GM18951 (cell line): ENCODE measurements around the gene TTC6.

Source experiments
- POLR2A ChIP-seq: IDR thresholded peaks from 4 replicates; pipeline ENCODE4 v1.6.1; 2011; ENCODE audit warnings: mild to moderate bottlenecking; ENCODE audit not compliant: insufficient read length, insufficient read depth; ENCODE audit errors: extremely low read depth
- in situ Hi-C: fragments of 300-500 bp; cut with MboI; formaldehyde crosslinking; loops from one replicate; pipeline ENCODE4 v1.12.0; 2022; ENCODE audit warnings: low sequenced_read_pairs, mixed read lengths, inconsistent platforms; ENCODE audit not compliant: unreplicated experiment

The TTC6 gene

DNA sequence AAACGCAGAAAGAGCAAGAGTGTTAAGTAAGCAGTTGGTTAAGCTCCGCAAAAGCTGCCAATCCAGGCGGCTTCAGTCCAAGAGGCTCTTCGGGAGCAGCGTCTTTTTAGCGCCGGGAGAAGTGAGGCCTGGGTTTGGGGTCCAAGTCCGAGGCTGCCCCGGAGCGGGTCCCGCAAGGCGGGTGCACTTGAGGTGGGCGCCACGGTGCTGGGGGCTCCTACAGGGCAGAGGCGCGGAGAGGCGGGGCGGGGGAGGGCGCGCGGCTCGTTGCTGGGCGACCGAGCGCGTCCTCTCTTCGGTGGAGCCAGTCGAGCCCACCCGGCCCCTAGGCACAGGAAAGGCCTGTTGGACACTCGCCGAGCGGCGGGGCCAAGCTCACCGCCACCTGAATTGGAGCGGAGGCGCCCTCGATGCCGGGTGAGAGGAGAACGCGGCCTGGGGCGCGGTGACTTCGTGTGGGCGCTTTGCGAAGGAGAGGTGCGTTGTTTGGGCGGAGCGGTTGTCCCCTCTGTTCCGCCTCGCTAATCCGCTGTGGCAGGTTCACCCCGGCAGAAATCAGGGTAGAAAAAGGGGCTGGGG, 15.6 kb downstream of the TTC6 start:
- no peak for TF ChIP-seq POLR2A
- in situ Hi-C loops: no loop called here

DNA sequence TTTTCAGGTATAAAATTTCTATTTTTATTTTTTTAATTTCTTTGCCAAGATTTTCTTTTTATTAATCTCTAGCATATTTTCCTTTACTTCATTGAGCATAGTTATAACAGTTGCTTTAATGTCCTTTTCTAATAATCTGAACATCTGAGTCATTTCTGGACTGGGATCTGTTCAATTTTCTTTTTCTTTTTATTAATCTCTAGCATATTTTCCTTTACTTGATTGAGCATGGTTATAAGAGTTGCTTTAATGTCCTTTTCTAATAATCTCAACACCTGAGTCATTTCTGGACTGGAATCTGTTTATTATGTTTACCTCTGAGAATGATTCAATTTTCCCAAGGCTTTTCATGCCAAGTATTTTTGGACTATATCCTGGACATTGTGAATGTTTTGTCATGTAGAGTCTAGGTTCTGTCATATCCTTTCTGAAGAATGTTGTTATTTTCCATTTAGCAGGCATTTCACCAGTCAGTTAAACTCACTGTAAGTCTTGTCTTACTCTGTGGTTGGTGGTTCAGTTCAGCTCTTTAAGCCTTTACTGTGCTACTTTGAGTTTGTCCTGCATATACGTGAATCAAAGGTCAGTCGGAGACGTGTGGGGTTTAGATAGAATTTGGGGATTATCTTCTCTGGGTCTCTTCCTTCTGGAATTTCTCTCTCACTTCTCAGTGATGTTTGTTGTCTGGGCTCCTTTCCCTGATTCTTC, 20.3 kb downstream of the TTC6 start:
- TF ChIP-seq POLR2A: no peak
- in situ Hi-C loops: no loop called here

DNA sequence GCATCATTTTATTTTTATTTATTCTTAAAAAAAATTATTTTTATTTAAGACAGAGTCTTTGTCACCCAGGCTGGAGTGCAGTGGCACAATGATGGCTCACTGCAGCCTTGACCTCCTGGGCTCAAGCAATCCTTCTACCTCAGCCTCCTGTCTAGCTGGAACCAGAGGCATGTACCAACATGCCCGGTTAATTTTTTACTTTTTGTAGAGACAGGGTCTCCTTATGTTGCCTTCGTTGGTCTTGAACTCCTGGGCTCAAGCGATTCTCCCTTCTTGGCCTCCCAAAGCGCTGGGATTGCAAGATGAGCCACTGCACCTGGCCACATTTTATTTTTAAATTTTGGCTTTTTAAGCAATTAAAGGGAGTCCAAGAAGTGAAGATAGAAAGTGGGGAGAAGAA, 21.4 kb downstream of the TTC6 start:
- TF ChIP-seq POLR2A: no peak
- in situ Hi-C loops: no loop called here

DNA sequence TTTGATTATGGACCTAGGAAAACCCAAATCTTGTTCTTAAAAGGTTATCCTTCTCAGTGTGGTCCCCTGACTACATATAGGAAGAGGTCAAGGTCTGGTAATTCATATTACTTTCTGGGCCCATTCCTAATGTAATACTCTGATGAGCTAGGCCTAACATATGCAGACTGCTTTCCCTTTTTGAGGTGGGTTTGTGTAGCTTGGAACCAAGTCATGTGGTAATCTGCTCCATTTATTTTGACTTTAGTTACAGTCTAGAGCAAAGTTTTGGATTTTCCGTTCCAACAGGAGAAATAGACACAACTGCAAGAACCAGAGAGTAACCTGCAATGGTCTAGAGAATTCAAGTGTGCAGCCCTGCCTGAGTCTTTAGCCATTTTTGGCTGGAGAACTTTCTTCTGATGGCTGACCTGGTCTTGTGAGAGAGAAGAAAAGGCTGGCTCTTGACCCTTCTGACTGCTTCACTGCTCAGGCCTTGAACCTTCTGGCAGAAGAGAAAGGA, 22.5 kb downstream of the TTC6 start:
- TF ChIP-seq POLR2A: no peak
- in situ Hi-C loops: no loop called here

DNA sequence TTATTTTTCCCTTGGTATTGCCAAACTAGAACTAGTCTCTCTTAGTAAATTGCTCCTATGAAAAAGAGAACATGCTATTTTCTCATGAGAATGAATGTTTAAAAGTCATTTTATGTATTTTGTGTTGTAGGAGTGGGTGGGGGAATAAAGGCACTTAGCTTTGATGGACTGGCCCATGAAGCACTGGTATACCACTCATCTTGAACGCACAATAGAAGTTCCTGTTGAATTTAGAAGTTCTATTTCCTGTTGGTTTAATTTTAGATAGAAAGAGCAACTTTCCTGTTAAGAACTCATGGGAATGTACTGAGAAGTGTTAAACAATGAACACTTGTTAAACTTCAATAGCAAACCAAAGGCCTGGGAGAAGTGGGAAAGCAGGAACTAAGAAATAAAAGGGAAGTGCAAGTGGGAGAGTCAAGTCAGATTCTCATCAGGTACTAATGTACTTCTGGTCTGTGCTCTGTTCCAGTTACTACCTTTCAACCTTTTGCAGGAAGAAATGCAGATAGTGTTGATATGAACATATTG, 23.1 kb downstream of the TTC6 start:
- no peak for TF ChIP-seq POLR2A
- in situ Hi-C loops: no loop called here

DNA sequence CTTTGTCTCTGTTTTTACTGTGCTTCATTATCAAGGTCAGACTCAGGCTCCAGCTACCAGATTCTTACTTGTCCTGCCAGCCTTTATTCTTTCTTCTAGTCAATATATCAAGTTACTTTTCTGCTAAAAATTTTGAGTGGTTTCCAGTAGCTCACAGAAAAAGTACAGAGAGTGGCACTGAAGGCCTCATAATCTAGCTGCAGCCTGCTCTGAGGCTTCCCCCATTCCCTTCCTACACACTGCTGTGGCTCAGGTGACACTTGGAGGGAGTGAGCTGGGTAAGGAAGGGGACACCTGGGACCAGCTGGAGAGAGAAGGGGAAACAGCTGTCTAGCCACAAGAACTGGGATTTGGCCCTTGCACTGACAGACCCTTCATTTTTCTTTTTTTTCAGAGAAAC, 25.4 kb downstream of the TTC6 start:
- TF ChIP-seq POLR2A: no peak
- in situ Hi-C loops: no loop called here

DNA sequence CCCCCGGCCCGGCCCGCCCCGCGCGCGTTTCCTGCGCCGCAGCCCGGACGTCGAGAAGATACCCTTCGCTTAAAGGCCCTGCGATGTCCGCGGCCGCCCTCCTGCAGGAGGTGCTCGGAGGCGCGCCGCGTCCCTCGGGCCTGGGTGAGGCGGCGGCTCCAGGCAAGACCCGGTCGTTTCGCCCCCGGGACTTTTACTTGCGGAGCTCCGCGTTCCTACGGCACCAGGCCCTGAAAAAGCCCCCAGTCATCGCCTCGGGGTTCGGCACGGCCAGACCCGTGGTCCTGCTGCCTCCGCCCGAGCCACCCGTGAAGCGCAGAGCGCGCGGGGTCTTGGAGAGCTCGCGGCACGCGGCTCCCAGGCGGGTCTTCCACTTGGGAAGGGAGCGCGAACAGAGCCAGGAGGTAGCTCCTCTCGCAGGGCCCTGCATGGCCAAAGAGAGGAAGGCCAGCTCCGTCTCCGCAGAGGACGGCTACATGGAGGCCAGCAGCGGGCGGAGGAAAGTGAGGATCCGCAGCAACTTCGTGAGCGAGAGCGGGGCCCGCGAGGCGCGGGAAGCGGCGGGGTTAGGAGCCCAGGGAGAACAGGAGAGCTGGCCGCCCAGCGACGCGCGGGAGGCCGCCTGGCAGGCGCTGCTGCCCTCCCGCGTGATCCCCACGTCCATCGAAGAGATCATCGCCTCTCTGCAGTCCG, 26.9 kb downstream of the TTC6 start:
- TF ChIP-seq POLR2A: no peak
- in situ Hi-C loops: no loop called here

DNA sequence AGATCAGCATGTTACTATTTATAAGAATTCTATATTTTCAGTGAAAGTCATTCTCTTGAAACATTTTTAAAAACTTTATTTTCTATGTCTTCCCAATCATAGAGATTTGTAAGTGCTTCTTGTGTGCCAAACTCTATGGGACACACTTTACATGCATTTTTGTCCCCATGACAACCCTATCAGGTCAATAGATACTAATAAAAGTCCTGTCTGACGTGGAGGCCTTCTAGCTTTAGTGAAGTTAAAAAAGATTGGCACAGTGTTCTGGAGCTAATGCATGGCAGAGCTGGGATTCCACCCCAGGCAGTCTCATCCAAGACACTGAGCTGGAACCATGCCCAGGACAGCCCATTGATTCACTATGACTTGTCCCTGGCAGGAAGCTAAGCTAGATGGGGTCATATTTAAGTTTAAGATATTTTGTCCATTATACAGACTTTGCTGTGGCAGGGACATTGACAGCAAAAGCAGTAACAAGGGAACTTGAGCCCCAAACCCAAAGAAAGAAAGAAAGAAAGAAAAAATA, 28.1 kb downstream of the TTC6 start:
- in situ Hi-C loops: no loop called here

DNA sequence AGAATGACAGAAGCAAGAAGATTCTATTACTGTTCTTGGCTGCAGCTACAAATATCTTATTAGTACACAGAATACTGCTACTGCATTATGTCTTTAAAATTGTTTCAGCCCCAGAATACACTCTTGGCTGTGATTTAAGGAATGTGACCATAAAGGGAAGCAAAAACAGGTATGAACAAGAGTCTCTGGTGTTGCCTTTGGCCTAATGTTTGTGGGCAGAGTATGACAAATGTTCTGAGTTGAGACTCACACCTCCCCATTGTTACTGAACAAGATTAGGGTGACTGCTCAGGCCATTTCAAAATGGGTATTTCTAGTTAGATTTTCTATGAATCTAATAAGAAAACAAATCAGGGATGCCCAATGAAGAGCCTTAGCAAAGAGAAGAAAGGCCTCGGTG, 28.5 kb downstream of the TTC6 start:
- in situ Hi-C loops: no loop called here
- no peak for TF ChIP-seq POLR2A

More for the DNA sequence above, 28.1 kb downstream of the TTC6 start:
- TF ChIP-seq POLR2A: no peak

DNA sequence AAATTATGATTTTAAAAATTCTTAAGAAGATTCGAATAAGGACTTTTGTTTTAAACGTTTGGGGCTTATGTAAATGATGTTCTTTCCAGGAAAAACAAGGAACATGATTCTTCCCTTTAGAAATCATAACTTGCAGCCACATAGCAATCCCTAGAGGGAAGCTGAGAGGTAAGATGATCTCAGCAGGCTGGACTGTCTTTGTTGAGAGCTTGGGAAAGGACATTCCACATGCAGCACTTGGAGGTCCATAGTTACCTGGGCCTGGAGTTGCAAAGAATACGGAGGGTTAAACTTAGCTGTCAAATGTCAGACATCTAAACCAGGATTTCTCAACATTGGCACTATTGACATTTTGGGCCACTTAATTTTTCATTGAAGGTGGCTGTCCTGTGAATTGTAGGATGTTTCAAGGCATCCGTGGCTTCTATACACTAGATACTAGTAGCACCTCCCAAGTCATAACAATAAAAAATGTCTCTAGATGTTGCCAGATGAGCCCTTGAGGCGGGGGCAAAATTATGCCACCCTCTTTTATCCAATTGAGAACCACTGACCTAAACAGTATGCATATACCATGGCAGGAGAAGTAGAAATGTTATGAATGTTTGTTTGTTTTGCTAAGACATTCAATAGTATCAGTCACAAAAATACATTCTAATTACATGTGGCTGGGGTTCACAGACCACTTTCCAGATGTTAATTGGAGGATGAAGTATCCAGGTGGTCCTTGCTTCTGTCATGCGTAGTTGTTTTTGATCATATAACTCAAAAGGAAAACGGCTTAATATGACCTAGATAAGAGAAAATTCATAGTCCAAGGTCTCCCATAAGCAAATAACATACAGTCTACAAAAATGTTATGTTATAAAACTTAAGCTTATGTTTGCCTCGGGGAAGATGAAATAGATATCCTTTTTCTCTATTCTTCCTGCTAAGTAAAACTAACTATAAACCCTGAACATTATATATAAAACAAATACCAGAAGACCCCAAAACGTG, 30.5 kb downstream of the TTC6 start:
- in situ Hi-C loops: no loop called here
- no peak for TF ChIP-seq POLR2A

DNA sequence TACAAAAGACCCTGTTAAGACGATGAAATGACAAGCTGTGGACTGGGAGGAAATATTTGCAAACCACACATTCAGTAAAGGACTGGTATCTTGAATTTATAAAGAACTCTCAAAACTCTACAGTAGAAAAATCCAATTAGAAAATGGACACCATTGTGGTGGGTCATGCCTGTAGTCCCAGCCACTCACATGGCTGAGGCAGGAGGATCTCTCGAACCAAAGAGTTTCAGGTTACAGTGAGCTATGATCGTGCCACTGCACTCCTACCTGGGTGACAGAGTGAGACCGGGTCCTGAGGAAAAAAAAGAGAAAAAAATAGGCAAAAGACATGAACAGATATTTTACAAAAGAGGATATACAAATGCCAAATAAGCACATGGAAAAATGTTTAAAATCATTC, 41.9 kb downstream of the TTC6 start:
- in situ Hi-C loops: no loop called here
- TF ChIP-seq POLR2A: no peak

DNA sequence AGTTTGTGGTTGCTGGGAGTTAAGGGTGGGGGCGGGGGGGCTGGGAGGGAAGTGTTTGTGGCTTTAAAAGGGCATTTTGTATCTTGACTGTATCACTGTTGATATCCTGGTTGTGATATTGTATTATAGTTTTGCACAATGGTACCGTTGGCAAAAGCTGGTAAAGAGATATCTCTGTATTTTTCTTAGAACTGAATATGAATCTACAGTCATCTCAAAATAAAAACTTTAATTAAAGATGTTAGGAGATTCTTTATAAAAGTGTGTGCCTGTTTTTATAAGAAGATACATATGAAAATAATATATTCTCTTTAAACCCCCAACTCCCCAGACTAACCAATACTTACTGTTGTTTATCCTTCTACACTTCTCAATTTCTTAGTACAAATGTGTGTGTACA, 43.2 kb downstream of the TTC6 start:
- TF ChIP-seq POLR2A: no peak
- in situ Hi-C loops: no loop called here
